Loucy (cell line): ENCODE measurements around the gene CDH22.

Source experiments
- CTCF ChIP-seq: fragments of 200-600 bp; sonication (generic); conservative IDR thresholded peaks from 2 replicates; pipeline ENCODE4 v1.5.1; 2014; ENCODE audit warnings: mild to moderate bottlenecking, antibody characterized with exemption, low read length
- EZH2phosphoT487 ChIP-seq: fragments of 200-600 bp; IDR thresholded peaks from 2 replicates; pipeline ENCODE4 v1.6.1; 2018; ENCODE audit warnings: antibody characterized with exemption, mild to moderate bottlenecking, moderate library complexity, borderline replicate concordance

- TF ChIP-seq CTCF: no peak
- TF ChIP-seq EZH2phosphoT487: no peak
These were observed 42.6 kb upstream of the CDH22 start for GRCh38 chr20:46350986-46351267.
